Spleen (tissue), 11 donors: ENCODE data around the gene EML6. TPM values are rescaled to one million over a fixed set of nuclear protein-coding genes. Genes with fewer than 3 reads are reported as not detected.

ENCODE experiments used
- DNase-seq: peaks from one replicate; pipeline ENCODE4 v3.0.0-alpha.2; 2020
- H3K27ac ChIP-seq, 8 donors: fragments of 200-600 bp; sonication (generic) in 7 of 8; 1 replicate in 4 of 8; 2 replicates in 4 of 8; pipeline versions ENCODE4 v1.5.0 to v1.8.0; 2016 to 2021; ENCODE audit warnings: inconsistent platforms in 4 of 8, mild to moderate bottlenecking in 4 of 8, moderate library complexity in 1 of 8
- H3K27me3 ChIP-seq, 7 donors: fragments of 200-600 bp; sonication (generic) in 6 of 7; replicated peaks in 1 of 7; 1 replicate in 4 of 7; 2 replicates in 3 of 7; pipeline versions ENCODE4 v1.5.0 to v1.8.0; 2016 to 2021; ENCODE audit warnings: inconsistent platforms in 3 of 7, mild to moderate bottlenecking in 1 of 7
- H3K36me3 ChIP-seq, 6 donors: fragments of 200-600 bp; sonication (generic) in 5 of 6; 1 replicate in 4 of 6; 2 replicates in 2 of 6; pipeline versions ENCODE4 v1.5.0 to v1.8.0; 2016 to 2021; ENCODE audit warnings: inconsistent platforms in 2 of 6
- H3K4me1 ChIP-seq, 6 donors: fragments of 200-600 bp; sonication (generic) in 5 of 6; 1 replicate in 3 of 6; 2 replicates in 3 of 6; pipeline versions ENCODE4 v1.5.0 to v1.8.0; 2016 to 2021; ENCODE audit warnings: inconsistent platforms in 3 of 6
- H3K4me3 ChIP-seq, 8 donors: fragments of 200-600 bp; sonication (generic) in 7 of 8; 1 replicate in 4 of 8; 2 replicates in 4 of 8; pipeline versions ENCODE4 v1.5.0 to v1.8.0; 2016 to 2021; ENCODE audit warnings: inconsistent platforms in 4 of 8, mild to moderate bottlenecking in 4 of 8, moderate library complexity in 2 of 8
- H3K9me3 ChIP-seq, 8 donors: fragments of 200-600 bp; sonication (generic) in 7 of 8; 1 replicate in 4 of 8; 2 replicates in 4 of 8; pipeline versions ENCODE4 v1.5.0 to v1.8.0; 2016 to 2021; ENCODE audit warnings: inconsistent platforms in 4 of 8
- CTCF ChIP-seq, 11 experiments: fragments of 200-600 bp in 7 of 11; fragments of 450-650 bp in 4 of 11; sonication (generic) in 4 of 11; IDR thresholded peaks in 8 of 11; conservative IDR thresholded peaks in 3 of 11; 1 replicate in 7 of 11; 2 replicates in 4 of 11; pipeline versions ENCODE4 v1.4.0 to v1.8.0; 2016 to 2021; ENCODE audit warnings: antibody characterized with exemption in 11 of 11, inconsistent platforms in 4 of 11, mild to moderate bottlenecking in 1 of 11
- POLR2A ChIP-seq, 3 donors: fragments of 450-650 bp; IDR thresholded peaks; one replicate each; pipeline ENCODE4 v1.5.1; 2017; ENCODE audit warnings: antibody characterized with exemption in 3 of 3, mild to moderate bottlenecking in 1 of 3
- POLR2AphosphoS5 ChIP-seq, 3 donors: sonication (generic); formaldehyde crosslinking; IDR thresholded peaks; one replicate each; pipeline ENCODE4 v1.5.1; 2017; ENCODE audit warnings: antibody characterized with exemption in 3 of 3
- WGBS, 5 donors: extraction: QIAGEN DNeasy Blood & Tissue Kit in 3 of 5; methylation state at CpG; one replicate each; pipeline versions ENCODE4 v1.1.5 to v1.1.7; 2013 to 2018; 5-methylcytosine and 5-hydroxymethylcytosine counted together
- intact Hi-C: fragments of 100-400 bp; cut with DNase I; formaldehyde crosslinking; loops from one replicate; pipeline ENCODE4 v1.15.0; 2023; ENCODE audit warnings: low total_unique reads
- polyA plus RNA-seq, 3 donors: library from polyadenylated mRNA; stranded (reverse); fragments of 200-250 nt; gene quantifications; one replicate each; pipeline ENCODE4 v1.2.1, GENCODE V29; 2013
- total RNA-seq, 7 donors: library from RNA; depleted of rRNA in 3 of 7; stranded (reverse); fragments of >200 nt in 3 of 7; fragmentation: NEBNext Ultra II Directional in 4 of 7; extraction: Animal tissue kit (Norgen Biotek cat#: 25700) in 4 of 7; gene quantifications; one replicate each; pipeline versions ENCODE4 v1.1.0 to v1.2.1, GENCODE V29; 2016 to 2021
- donor health status: healthy with polysubstance abuse.
- donor health status: DM: no; HTN: no; CAD: no; lungs with moderate emphysema.
- donor health status: DM: no; HTN: no; CAD: no.
- donor health status: Bipolar disorder and iron deficiency.
- donor health status: healthy.
- donor health status: DM: no; HTN: no; CAD: no.
- donor health status: DM: yes; HTN: yes; CAD: no.

The EML6 gene
- total and polyA plus RNA-seq, 10 donors, result 4.7 to 18.2 (median 7.6) TPM

GRCh38 chr2:54947646-54948045 is 224.2 kb downstream of the EML6 start:
- H3K27ac ChIP-seq, result no peak overlapping the region
- H3K9me3 ChIP-seq, result no peaks in the 10 kb centered on the region
- 92 to 95% (median 94%) methylated on average over 9 of the region's 9 CpGs for WGBS, 5 donors
- no peaks in the 10 kb centered on the region for H3K4me1 ChIP-seq
- no peak for DNase-seq
- H3K4me3 ChIP-seq, result no peak overlapping the region
- intact Hi-C loops, result no loop called here
- H3K36me3 ChIP-seq, result no peaks in the 10 kb centered on the region
- H3K27me3 ChIP-seq, result no peaks in the 10 kb centered on the region
- TF ChIP-seq POLR2AphosphoS5 (IDR thresholded peaks at IDR 0.05) (no peak), POLR2A (IDR thresholded peaks at IDR 0.05) (no peak), CTCF (IDR thresholded peaks at IDR 0.05 in 8 of 11, conservative IDR thresholded peaks at IDR 0.05 in 3 of 11) (no peak)

DNA sequence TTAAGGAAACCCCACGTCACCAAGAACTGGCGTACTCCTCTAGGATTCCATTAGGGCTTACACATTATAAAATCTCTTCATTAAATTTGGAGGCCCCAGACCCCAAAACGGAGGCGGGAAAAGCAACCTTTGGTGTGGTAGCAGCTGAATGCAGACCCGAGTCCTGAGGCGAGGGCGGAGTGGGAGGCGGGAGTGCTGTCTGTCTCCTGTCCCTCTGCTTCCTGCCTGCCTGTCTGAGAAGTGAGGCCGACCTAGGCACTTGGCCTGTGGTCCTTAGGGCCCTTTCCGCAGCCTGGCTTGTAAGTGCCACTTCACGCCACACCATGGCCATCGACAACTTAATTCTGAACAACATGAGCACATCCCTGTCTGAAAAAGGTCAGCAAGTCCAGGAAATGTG is 224.7 kb downstream of the EML6 start:
- no peaks in the 10 kb centered on the region for H3K9me3 ChIP-seq
- H3K27me3 ChIP-seq, result no peaks in the 10 kb centered on the region
- no peak overlapping the region for H3K27ac ChIP-seq
- DNase-seq, result no peak
- TF ChIP-seq POLR2A (IDR thresholded peaks at IDR 0.05), result no peak
- no peak for TF ChIP-seq CTCF (IDR thresholded peaks at IDR 0.05 in 8 of 11, conservative IDR thresholded peaks at IDR 0.05 in 3 of 11)
- TF ChIP-seq POLR2AphosphoS5 (IDR thresholded peaks at IDR 0.05), result no peak
- 80 to 89% (median 84%) methylated on average over 12 of the region's 12 CpGs for WGBS, 5 donors
- intact Hi-C loops, result no loop called here
- H3K4me3 ChIP-seq, result no peak overlapping the region
- no peaks in the 10 kb centered on the region for H3K36me3 ChIP-seq
- no peaks in the 10 kb centered on the region for H3K4me1 ChIP-seq

GRCh38 chr2:54949431-54949830 is 226.0 kb downstream of the EML6 start:
- 94 to 97% (median 96%) methylated on average over 6 of the region's 6 CpGs for WGBS, 5 donors
- Histone ChIP-seq H3K36me3 (no peaks in the 10 kb centered on the region), H3K27me3 (no peaks in the 10 kb centered on the region), H3K9me3 (no peaks in the 10 kb centered on the region), H3K27ac (no peak overlapping the region), H3K4me3 (no peak overlapping the region), H3K4me1 (no peaks in the 10 kb centered on the region)
- no peak for TF ChIP-seq POLR2A (IDR thresholded peaks at IDR 0.05)
- TF ChIP-seq CTCF (IDR thresholded peaks at IDR 0.05 in 8 of 11, conservative IDR thresholded peaks at IDR 0.05 in 3 of 11), result no peak
- intact Hi-C loops, result no loop called here
- no peak for DNase-seq

- DNase-seq, result no peak
- no peaks in the 10 kb centered on the region for H3K36me3 ChIP-seq
- TF ChIP-seq POLR2AphosphoS5 (IDR thresholded peaks at IDR 0.05), result no peak
- no peaks in the 10 kb centered on the region for H3K4me1 ChIP-seq
- no peaks in the 10 kb centered on the region for H3K27me3 ChIP-seq
- WGBS, 5 donors, result 87 to 97% (median 93%) methylated on average over 3 of the region's 3 CpGs
- intact Hi-C loops, result no loop called here
- H3K27ac ChIP-seq, result no peak overlapping the region
- no peak overlapping the region for H3K4me3 ChIP-seq
- H3K9me3 ChIP-seq, result no peaks in the 10 kb centered on the region
These were observed 227.3 kb downstream of the EML6 start for GRCh38 chr2:54950811-54951210.

DNA sequence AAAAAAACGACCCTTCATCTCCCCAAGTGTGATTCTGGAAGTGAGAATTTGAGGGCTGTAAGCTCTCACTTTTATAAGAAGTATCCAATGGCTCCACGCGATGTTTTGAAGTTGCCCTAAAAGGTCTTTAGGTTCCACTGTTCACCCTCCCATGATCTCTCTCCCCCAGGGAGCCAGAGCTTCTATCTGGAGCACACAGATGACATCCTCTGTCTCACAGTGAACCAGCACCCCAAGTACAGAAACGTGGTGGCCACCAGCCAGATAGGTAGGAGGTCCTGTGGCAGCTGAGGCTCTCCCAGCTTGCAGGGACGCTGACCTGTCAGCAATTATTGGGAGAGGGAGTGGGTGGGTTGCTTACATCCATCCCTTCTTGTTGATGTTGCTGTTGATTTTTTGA is 229.0 kb downstream of the EML6 start:
- H3K27me3 ChIP-seq, result no peaks in the 10 kb centered on the region
- no peak for TF ChIP-seq CTCF (IDR thresholded peaks at IDR 0.05 in 8 of 11, conservative IDR thresholded peaks at IDR 0.05 in 3 of 11)
- 75 to 86% (median 82%) methylated on average over 4 to 5 of the region's 5 CpGs for WGBS, 5 donors
- no peaks in the 10 kb centered on the region for H3K36me3 ChIP-seq
- intact Hi-C loops, result no loop called here
- H3K4me1 ChIP-seq, result no peaks in the 10 kb centered on the region
- no peaks in the 10 kb centered on the region for H3K9me3 ChIP-seq
- H3K27ac ChIP-seq, result no peak overlapping the region
- DNase-seq, result no peak
- no peak overlapping the region for H3K4me3 ChIP-seq
